Iris pigment epithelial cell (primary cell): ENCODE data around the gene LUZP4.
A peak's percentile ranks its signal among the peaks of the same experiment; 100 is the strongest.
"Not testable (repeated sequence)": the region's sequence is repeated elsewhere in the genome, so short reads cannot be mapped to it uniquely, and the experiment has no call there.

ENCODE experiments used
- DNase-seq: peaks from one replicate; pipeline ENCODE4 v3.0.0-alpha.2; 2011; ENCODE audit warnings: low read depth

LUZP4 gene

DNA sequence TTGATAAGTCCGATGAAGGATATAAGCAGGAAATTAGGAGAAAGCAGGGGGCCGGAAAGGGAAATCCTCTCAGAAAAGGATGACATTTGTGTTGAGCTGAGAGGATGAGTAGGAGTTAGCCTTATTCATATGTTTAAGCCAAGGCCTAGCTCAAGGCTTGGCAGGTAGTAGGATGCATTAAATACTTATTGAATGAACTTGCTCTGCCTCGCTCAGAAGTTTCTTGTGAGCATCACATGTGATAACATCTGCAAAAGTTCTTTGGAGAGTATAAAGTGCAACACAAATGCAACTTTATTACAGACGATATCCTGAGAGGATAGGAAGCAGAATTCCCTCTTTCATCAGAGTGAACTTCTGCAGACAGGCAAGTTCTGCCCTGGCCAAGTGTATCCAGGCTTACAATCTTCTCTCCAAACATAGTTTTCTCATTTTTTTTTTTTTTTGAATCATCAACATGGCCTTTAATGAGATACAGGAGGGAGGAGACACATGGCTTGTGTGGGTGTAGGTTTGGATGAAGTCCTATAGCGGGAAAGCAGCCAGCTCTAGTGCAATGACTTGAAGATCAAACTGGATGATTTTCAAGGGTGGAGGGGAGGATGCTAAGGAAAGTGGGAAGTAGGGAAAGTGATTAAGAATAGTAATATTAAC is 48.1 kb downstream of the LUZP4 start:
- peak; percentile 70 for DNase-seq

DNA sequence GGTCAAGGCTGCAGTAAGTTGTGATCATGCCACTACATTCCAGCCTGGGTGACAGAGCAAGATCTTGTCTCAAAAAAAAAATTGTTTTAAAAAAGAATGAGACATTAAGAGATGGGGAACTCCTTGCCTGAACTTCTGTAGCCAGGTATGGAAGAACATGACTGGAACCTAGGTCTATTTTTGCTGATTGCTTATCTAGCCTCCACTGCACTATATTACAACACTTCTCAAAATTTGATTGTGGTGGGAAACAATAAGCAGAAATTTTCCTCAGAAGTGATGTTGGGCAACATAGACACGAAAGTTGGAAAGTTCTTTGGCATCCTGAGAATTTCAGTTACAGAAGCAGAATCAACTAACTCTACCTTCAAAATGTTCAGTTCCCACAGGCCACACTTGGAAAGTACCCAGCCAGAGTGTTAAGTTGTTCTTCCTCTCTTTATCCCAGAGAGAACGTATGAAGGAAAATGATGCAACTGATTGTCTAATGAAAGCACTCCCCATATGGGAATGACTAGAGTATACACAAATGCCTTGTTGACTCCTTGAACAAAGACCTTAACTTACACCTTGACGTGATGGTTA is 50.0 kb downstream of the LUZP4 start:
- peak; percentile 83 for DNase-seq

DNA sequence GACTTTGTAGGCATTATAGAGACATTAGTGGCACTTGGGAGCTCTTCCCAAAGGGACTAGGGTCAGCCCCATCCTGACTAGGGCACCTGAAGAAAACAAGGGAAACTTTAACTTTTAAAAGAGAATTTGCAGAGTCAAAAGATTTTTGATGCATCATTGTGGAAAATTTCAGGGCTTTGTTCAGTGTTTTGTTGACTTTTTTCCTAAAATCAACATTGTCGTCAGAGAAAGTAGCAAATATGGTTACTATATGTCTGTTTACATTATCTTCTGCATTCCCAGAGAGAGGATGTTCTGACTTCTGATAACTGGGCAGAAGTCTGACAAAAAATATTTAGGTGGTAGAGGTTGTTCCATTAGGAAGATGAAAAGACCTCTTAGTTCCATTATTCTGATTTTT is 51.9 kb downstream of the LUZP4 start:
- no peak for DNase-seq

DNA sequence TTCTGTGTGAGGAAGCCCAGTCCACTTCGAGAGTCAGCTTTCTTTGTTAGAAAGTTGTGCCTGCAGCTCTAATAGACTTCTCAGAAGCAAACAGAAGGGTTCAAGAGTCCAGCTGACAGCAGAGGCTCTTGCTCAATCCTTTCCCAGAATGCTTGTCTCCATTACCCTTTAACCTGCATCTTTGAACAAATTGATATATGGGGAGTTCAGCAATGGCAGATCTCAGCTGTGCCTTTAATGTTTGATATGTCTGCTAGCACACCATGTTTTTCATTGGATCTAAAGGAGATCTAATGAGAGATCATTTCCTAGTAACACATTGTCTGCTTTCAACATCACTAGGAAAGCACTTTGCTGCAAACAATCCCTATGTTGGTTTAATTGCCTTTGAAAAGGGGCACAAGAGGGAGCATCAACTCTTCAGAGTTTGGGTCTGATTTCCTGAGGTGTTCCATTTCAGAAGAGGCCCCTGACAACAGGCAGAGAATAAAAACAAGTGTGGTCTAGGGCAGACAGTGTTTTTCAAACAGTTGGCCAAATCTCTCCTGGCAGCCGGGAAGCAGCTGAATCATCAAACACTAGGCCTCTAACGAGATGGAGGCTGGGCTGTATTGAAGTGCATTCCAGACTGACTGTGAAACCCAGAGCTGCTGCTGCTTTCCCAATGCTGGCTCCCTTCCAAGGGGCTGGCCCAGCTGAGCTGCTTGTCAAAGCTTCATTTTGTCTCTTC is 55.5 kb downstream of the LUZP4 start:
- peak; percentile 97 for DNase-seq

DNA sequence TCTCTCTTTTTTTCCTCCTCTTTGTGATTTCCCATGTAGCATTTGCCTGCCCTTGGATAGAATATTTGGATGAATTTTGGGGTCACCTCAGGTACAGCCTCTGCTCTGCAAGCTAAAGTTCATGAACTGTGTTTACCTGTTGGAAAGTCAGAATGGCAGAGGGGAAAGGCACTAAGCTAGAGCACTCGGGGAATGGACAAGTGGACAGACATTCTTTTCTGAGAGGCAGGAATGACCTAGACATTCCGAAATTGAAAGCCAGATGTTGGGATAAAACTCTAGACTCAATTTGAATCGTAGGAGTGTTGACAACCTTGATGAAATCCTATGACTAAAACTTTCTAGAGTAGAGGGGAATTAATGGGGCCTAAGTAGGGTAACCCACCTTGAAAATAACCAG is 56.1 kb downstream of the LUZP4 start:
- peak; percentile 34 for DNase-seq

DNA sequence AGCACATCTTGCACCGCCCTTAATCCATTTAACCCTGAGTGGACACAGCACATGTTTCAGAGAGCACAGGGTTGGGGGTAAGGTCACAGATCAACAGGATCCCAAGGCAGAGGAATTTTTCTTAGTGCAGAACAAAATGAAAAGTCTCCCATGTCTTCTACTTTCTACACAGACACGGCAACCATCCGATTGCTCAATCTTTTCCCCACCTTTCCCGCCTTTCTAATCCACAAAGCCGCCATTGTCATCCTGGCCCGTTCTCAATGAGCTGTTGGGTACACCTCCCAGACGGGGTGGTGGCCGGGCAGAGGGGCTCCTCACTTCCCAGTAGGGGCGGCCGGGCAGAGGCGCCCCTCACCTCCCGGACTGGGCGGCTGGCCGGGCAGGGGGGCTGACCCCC is 57.2 kb downstream of the LUZP4 start:
- not testable (repeated sequence) for DNase-seq

DNA sequence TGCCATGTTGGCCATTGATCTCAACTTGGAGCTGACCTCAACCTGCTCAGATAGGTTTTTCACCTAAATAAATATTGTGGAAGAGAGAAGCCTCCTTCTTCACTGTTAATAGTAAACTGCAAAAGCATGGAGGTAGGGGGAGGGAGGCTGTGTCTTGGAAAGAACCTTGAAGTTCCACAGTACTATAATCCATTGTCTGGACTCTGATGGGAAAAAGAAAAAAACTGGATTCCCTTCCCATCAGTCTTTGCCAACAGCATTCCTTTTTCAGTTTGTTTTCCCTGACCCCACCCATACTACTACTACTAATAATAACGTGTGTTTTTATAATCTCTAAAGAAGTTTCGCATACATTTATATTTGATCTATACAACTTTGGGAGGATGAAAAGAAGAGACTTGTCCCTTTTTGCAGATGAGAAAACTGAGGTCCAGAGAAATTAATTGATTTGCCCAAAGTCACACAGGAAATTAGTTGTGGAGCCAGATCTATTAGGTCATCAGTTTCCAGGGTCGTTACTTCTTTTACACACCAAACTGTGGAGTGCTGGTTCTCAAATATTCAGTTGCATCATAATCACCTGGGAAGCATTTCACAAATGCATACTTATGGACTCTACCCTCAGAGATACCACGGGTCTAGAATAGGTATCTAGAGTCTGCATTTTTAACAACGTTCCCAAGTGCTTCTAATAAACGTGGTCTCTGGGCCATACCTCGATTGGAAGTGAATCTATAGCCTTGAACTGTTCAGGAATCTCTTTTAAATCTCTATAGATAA is 59.1 kb downstream of the LUZP4 start:
- no peak for DNase-seq

DNA sequence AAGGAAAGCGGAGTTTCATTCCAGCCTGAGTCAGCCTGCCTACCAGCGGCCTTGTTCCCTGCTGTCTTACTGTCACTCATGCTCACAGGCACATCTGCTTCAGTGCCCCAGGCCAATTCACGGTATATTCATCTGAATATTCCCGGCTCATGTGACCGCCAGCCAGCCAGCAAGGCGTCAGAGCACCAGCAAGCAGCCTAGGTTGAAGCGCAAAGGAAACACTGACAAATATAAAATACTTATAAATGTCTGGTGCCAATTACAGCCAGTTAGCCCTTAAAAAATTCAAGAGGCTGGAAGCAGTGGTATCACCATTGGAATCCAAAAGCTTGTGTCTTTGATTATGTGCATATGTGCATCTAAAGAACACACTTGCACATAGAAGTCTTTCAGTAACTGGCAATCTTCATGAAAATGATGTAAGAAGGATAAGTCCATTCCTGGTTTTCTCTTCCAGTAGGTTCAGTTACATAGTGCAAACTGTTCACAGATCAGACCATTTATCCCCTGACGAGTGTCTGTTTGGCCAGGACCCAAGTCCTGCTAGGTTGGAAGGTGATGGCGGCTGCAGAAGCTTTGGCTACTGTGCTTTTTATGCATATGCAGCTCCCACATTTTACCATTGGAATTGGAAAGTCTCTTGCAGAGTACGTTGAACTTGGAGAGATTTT is 61.3 kb downstream of the LUZP4 start:
- no peak for DNase-seq

DNA sequence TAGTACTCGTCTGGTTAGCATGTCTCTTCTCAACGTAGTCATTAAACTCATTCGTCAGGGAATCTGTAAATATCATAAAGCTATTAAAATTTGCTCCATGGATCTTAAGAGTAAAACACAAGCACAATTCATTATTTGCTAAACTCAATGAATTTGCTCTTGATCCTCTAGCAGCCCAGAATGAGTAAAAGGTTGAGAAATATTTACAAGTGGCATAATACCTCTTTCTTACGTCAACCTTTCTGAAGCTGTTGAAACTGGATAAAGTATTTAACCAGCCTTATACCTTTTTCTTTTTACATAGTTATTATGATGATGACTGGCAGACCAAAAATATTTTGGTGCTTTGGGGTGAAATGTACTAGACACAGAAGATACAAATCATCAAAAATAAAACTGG is 66.9 kb downstream of the LUZP4 start:
- DNase-seq = no peak
